H9 (cell line): ENCODE results near the gene ADCY1. TPM values are rescaled to one million over a fixed set of nuclear protein-coding genes. Genes with fewer than 3 reads are reported as not detected.

Experiments
- DNase-seq: peaks from one replicate; pipeline ENCODE4 v3.0.0-alpha.2; 2017
- H2AFZ ChIP-seq: one replicate; pipeline ENCODE4 v1.6.1; 2013; ENCODE audit warnings: mild to moderate bottlenecking, low read length, control low read depth, moderate library complexity
- H2AK5ac ChIP-seq: 2 replicates; pipeline ENCODE4 v1.6.1; 2013; ENCODE audit warnings: low read length, control low read depth, mixed read lengths; ENCODE audit not compliant: insufficient read length
- H2BK120ac ChIP-seq: one replicate; pipeline ENCODE4 v1.6.1; 2013; ENCODE audit warnings: low read depth, mild to moderate bottlenecking, low read length, control low read depth, inconsistent platforms; ENCODE audit not compliant: poor library complexity, severe bottlenecking
- H2BK12ac ChIP-seq: 2 replicates; pipeline ENCODE4 v1.6.1; 2013; ENCODE audit warnings: low read length, control low read depth, mixed read lengths, low read depth; ENCODE audit not compliant: insufficient read length
- H2BK15ac ChIP-seq: 2 replicates; pipeline ENCODE4 v1.6.1; 2013; ENCODE audit warnings: low read depth, low read length, control low read depth
- H2BK20ac ChIP-seq: one replicate; pipeline ENCODE4 v1.6.1; 2013; ENCODE audit warnings: low read depth, mild to moderate bottlenecking, low read length, control low read depth, inconsistent platforms; ENCODE audit not compliant: poor library complexity, severe bottlenecking
- H2BK5ac ChIP-seq: 2 replicates; pipeline ENCODE4 v1.6.1; 2013; ENCODE audit warnings: low read length, control low read depth, mixed read lengths; ENCODE audit not compliant: insufficient read length
- H3K14ac ChIP-seq: 2 replicates; pipeline ENCODE4 v1.6.1; 2013; ENCODE audit warnings: low read length, control low read depth; ENCODE audit not compliant: insufficient read depth
- H3K18ac ChIP-seq: 2 replicates; pipeline ENCODE4 v1.6.1; 2013; ENCODE audit warnings: low read depth, mild to moderate bottlenecking, mixed read lengths, low read length, control low read depth; ENCODE audit not compliant: insufficient read length
- H3K23ac ChIP-seq: 2 replicates; pipeline ENCODE4 v1.6.1; 2013; ENCODE audit warnings: low read length, control low read depth, mixed read lengths, low read depth; ENCODE audit not compliant: insufficient read length
- H3K23me2 ChIP-seq: 2 replicates; pipeline ENCODE4 v1.6.1; 2013; ENCODE audit warnings: low read depth, mild to moderate bottlenecking, mixed read lengths, low read length, control low read depth; ENCODE audit not compliant: insufficient read length, poor library complexity, severe bottlenecking
- H3K27ac ChIP-seq: 2 replicates; pipeline ENCODE4 v1.5.1; 2013; ENCODE audit warnings: low read length, control low read depth, mixed read lengths, low read depth; ENCODE audit not compliant: insufficient read length
- H3K27me3 ChIP-seq: 2 replicates; pipeline ENCODE4 v1.6.1; 2013; ENCODE audit warnings: low read length, control low read depth, inconsistent platforms; ENCODE audit not compliant: insufficient read depth
- H3K4ac ChIP-seq: 2 replicates; pipeline ENCODE4 v1.6.1; 2013; ENCODE audit warnings: low read depth, mild to moderate bottlenecking, control low read depth, inconsistent platforms, low read length, moderate library complexity
- H3K4me1 ChIP-seq: 2 replicates; pipeline ENCODE4 v1.6.1; 2013; ENCODE audit warnings: low read length, control low read depth, inconsistent platforms; ENCODE audit not compliant: insufficient read depth
- H3K4me2 ChIP-seq: 2 replicates; pipeline ENCODE4 v1.6.1; 2013; ENCODE audit warnings: low read length, control low read depth, mixed read lengths; ENCODE audit not compliant: insufficient read length, insufficient read depth
- H3K56ac ChIP-seq: 2 replicates; pipeline ENCODE4 v1.6.1; 2013; ENCODE audit warnings: low read depth, mild to moderate bottlenecking, mixed read lengths, low read length, control low read depth; ENCODE audit not compliant: insufficient read length
- H3K79me1 ChIP-seq: 2 replicates; pipeline ENCODE4 v1.6.1; 2013; ENCODE audit warnings: low read depth, mild to moderate bottlenecking, moderate library complexity, low read length, control low read depth, inconsistent platforms; ENCODE audit not compliant: insufficient read depth, poor library complexity, severe bottlenecking
- H3K79me2 ChIP-seq: 2 replicates; pipeline ENCODE4 v1.6.1; 2013; ENCODE audit warnings: low read length, control low read depth, inconsistent platforms; ENCODE audit not compliant: insufficient read depth
- H3K9ac ChIP-seq: 2 replicates; pipeline ENCODE4 v1.6.1; 2013; ENCODE audit warnings: low read length, control low read depth, mixed read lengths; ENCODE audit not compliant: insufficient read length; ENCODE audit errors: extremely low read depth
- H3K9me3 ChIP-seq: one replicate; pipeline ENCODE4 v1.6.1; 2013; ENCODE audit warnings: low read depth, low read length, inconsistent platforms; ENCODE audit not compliant: control insufficient read depth
- H3T11ph ChIP-seq: one replicate; pipeline ENCODE4 v1.6.1; 2013; ENCODE audit warnings: mild to moderate bottlenecking, low read length, control low read depth, inconsistent platforms
- H4K20me1 ChIP-seq: one replicate; pipeline ENCODE4 v1.6.1; 2013; ENCODE audit not compliant: control insufficient read depth, insufficient read length, insufficient read depth
- H4K5ac ChIP-seq: 2 replicates; pipeline ENCODE4 v1.6.1; 2013; ENCODE audit warnings: low read depth, mild to moderate bottlenecking, mixed read lengths, low read length, control low read depth; ENCODE audit not compliant: insufficient read length
- H4K8ac ChIP-seq: replicated peaks from 2 replicates; pipeline ENCODE4 v1.6.1; 2013; ENCODE audit warnings: low read length, control low read depth, mixed read lengths, low read depth; ENCODE audit not compliant: insufficient read length
- H4K91ac ChIP-seq: 2 replicates; pipeline ENCODE4 v1.6.1; 2013; ENCODE audit warnings: low read depth, mild to moderate bottlenecking, moderate library complexity, mixed read lengths, low read length, control low read depth; ENCODE audit not compliant: insufficient read length
- H3K27ac Mint-ChIP-seq, 3 experiments: 2 replicates in 2 of 3; 3 replicates in 1 of 3; pipeline ENCODE4 v1.8.0; 2020 to 2021; ENCODE audit warnings: mixed read lengths in 3 of 3, mild to moderate bottlenecking in 1 of 3, moderate library complexity in 1 of 3
- H3K27me3 Mint-ChIP-seq: 2 replicates; pipeline ENCODE4 v1.8.0; 2021; ENCODE audit warnings: low read depth, mild to moderate bottlenecking, moderate library complexity, mixed read lengths
- H3K36me3 Mint-ChIP-seq, 3 experiments: 2 replicates in 2 of 3; 3 replicates in 1 of 3; pipeline ENCODE4 v1.8.0; 2020 to 2021; ENCODE audit warnings: low read depth in 3 of 3, mixed read lengths in 3 of 3; ENCODE audit not compliant: insufficient read depth in 1 of 3
- H3K4me1 Mint-ChIP-seq, 2 experiments: 2 replicates each; pipeline ENCODE4 v1.8.0; 2020; ENCODE audit warnings: mixed read lengths in 2 of 2
- H3K4me3 Mint-ChIP-seq, 2 experiments: 2 replicates in 1 of 2; 3 replicates in 1 of 2; pipeline ENCODE4 v1.8.0; 2020 to 2021; ENCODE audit warnings: mild to moderate bottlenecking in 2 of 2, mixed read lengths in 2 of 2, moderate library complexity in 1 of 2
- H3K9me3 Mint-ChIP-seq, 2 experiments: 2 replicates in 1 of 2; 3 replicates in 1 of 2; pipeline ENCODE4 v1.8.0; 2020; ENCODE audit warnings: mild to moderate bottlenecking in 2 of 2, mixed read lengths in 2 of 2, moderate library complexity in 1 of 2
- WGBS: extraction: QIAGEN DNeasy Blood & Tissue Kit; methylation state at CpG from one replicate; pipeline ENCODE4 v1.1.7; 2013; ENCODE audit warnings: missing lambda C conversion rate, low lambda C conversion rate, mixed read lengths; ENCODE audit not compliant: insufficient read length; ENCODE audit errors: extremely low coverage; 5-methylcytosine and 5-hydroxymethylcytosine counted together
- total RNA-seq: library from RNA; stranded (reverse); gene quantifications from 2 replicates; pipeline ENCODE4 v1.2.1, GENCODE V29; 2021
- TF ChIP-seq, protein P1 (sequence below): fragments of 200-600 bp; sonication (generic); conservative IDR thresholded peaks from 3 replicates; pipeline ENCODE4 v1.8.0; 2021; ENCODE audit warnings: antibody characterized with exemption, mild to moderate bottlenecking

The ADCY1 gene
- total RNA-seq, 1 experiment from 2014 or later, result 21.6 TPM

DNA sequence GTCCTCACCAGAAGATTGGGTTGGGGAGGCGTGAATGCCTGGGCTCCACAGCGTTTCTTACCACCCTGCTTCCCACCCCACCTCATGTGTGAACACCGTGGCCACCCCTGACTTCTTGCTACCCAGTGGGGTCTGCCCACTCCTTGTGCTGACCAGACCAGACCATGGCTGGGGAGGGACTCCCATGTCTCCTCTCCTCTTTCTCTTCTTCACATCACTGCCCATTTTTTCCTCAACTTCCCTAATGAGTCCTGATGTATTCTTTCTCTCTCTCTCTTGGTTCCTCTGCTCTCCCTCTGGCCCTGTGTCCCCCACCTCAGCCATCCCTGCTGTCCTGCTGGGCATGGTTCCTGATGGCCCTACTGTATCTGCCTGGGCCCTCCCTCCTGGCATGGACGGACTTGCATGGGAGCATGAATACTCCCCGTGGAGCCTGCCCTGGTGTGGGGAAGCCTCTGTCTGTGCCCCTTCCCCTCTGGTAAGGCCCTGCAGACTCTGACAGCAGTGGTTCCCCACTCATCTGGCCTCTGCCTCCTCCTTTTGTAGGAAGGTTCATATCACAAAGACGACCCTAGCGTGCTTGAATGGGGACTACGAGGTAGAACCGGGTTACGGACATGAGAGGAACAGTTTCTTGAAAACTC is 85.5 kb downstream of the ADCY1 start:
- Histone ChIP-seq H2BK15ac (no peak overlapping the region), H3K27ac (no peak overlapping the region), H3K14ac (no peak overlapping the region), H3K56ac (no peak overlapping the region), H4K5ac (no peak overlapping the region), H4K8ac (no peak overlapping the region), H2BK120ac (no peak overlapping the region), H2AFZ (no peak overlapping the region), H2BK5ac (no peak overlapping the region), H3K4ac (no peak overlapping the region), H2BK20ac (no peak overlapping the region), H3T11ph (no peak overlapping the region), H4K20me1 (no peaks in the 10 kb centered on the region), H3K4me1 (no peaks in the 10 kb centered on the region), H3K23me2 (no peaks in the 10 kb centered on the region), H3K23ac (no peak overlapping the region), H2BK12ac (no peak overlapping the region), H3K79me1 (no peaks in the 10 kb centered on the region), H4K91ac (no peak overlapping the region), H3K9ac (no peak overlapping the region), H3K9me3 (no peaks in the 10 kb centered on the region), H3K18ac (no peak overlapping the region), H3K27me3 (no peaks in the 10 kb centered on the region), H2AK5ac (no peak overlapping the region), H3K4me2 (no peak overlapping the region), H3K79me2 (no peaks in the 10 kb centered on the region)
- TF ChIP-seq, protein P1, sequence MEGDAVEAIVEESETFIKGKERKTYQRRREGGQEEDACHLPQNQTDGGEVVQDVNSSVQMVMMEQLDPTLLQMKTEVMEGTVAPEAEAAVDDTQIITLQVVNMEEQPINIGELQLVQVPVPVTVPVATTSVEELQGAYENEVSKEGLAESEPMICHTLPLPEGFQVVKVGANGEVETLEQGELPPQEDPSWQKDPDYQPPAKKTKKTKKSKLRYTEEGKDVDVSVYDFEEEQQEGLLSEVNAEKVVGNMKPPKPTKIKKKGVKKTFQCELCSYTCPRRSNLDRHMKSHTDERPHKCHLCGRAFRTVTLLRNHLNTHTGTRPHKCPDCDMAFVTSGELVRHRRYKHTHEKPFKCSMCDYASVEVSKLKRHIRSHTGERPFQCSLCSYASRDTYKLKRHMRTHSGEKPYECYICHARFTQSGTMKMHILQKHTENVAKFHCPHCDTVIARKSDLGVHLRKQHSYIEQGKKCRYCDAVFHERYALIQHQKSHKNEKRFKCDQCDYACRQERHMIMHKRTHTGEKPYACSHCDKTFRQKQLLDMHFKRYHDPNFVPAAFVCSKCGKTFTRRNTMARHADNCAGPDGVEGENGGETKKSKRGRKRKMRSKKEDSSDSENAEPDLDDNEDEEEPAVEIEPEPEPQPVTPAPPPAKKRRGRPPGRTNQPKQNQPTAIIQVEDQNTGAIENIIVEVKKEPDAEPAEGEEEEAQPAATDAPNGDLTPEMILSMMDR, result no peak
- Mint-ChIP-seq H3K9me3 (no peaks in the 10 kb centered on the region; a peak in 1 of 5 replicates), H3K4me3 (no peak overlapping the region), H3K27ac (peak overlapping the region in 1 of 3 experiments; percentile 49; a peak in 2 of 7 replicates), H3K27me3 (no peaks in the 10 kb centered on the region; the same call in 1 of the 2 replicates), H3K36me3 (peaks cover 0 to 6% (median 5%) of the 10 kb centered on the region in 3 experiments; a peak in 5 of 7 replicates), H3K4me1 (no peaks in the 10 kb centered on the region)
- no peak for DNase-seq
- no CpG with 5 or more reads among the region's 10 CpGs for WGBS
